Measurements from ENCODE around the gene GALNT2.

Gene GALNT2

DNA sequence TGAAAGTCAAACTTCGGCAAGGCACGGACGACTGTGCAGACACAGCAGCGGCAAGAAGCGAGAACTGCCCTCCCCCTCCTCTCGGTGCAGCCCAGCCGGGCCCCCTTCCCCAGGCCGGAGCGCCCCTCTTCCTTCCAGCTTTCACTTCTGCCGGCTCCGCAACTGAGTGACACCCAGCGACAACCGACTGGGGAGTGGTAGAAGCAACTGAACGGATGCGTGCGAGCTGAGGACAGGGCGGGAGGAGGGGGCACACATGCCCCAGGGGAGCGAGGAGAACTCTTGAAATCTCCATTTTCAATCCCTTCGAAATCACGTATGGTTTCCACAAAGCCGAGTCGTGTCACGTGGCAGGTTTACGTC lies 212.5 kb downstream of the GALNT2 start:
- Histone ChIP-seq H3K9ac (ENCODE audit: low read length) (no peak overlapping the region), H3K9me2 (replicated peaks; ENCODE audit: insufficient read depth, low read length) (no peaks in the 10 kb centered on the region), H3K79me2 (ENCODE audit: low read length) (no peaks in the 10 kb centered on the region), H3K36me3 (replicated peaks; ENCODE audit: insufficient read depth, low read length) (peaks cover 9% of the 10 kb centered on the region; the same call in 1 of the 2 replicates), H2AFZ (ENCODE audit: low read length) (no peak overlapping the region), H3K4me2 (ENCODE audit: low read depth, low read length) (no peak overlapping the region), H3K9me3 (replicated peaks; ENCODE audit: insufficient read depth, low read length) (no peaks in the 10 kb centered on the region), H3F3A (ENCODE audit: insufficient read depth, low read length) (no peaks in the 10 kb centered on the region), H4K20me1 (ENCODE audit: insufficient read depth, low read length) (no peaks in the 10 kb centered on the region), H3K4me1 (ENCODE audit: low read length) (no peaks in the 10 kb centered on the region), H3K4me3 (ENCODE audit: low read length) (no peak overlapping the region), H3K27me3 (replicated peaks; ENCODE audit: insufficient read depth, low read length) (no peaks in the 10 kb centered on the region), H3K27ac (ENCODE audit: low read length) (no peak overlapping the region)
- TF ChIP-seq, protein P1, sequence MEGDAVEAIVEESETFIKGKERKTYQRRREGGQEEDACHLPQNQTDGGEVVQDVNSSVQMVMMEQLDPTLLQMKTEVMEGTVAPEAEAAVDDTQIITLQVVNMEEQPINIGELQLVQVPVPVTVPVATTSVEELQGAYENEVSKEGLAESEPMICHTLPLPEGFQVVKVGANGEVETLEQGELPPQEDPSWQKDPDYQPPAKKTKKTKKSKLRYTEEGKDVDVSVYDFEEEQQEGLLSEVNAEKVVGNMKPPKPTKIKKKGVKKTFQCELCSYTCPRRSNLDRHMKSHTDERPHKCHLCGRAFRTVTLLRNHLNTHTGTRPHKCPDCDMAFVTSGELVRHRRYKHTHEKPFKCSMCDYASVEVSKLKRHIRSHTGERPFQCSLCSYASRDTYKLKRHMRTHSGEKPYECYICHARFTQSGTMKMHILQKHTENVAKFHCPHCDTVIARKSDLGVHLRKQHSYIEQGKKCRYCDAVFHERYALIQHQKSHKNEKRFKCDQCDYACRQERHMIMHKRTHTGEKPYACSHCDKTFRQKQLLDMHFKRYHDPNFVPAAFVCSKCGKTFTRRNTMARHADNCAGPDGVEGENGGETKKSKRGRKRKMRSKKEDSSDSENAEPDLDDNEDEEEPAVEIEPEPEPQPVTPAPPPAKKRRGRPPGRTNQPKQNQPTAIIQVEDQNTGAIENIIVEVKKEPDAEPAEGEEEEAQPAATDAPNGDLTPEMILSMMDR (IDR thresholded peaks at IDR 0.05; ENCODE audit: low read length) = no peak
- TF ChIP-seq EZH2phosphoT487 (IDR thresholded peaks at IDR 0.05; ENCODE audit: low read length) (no peak), EZH2 (optimal IDR thresholded peaks at IDR 0.05; ENCODE audit: low read depth, low read length) (no peak)
- no peak for DNase-seq

DNA sequence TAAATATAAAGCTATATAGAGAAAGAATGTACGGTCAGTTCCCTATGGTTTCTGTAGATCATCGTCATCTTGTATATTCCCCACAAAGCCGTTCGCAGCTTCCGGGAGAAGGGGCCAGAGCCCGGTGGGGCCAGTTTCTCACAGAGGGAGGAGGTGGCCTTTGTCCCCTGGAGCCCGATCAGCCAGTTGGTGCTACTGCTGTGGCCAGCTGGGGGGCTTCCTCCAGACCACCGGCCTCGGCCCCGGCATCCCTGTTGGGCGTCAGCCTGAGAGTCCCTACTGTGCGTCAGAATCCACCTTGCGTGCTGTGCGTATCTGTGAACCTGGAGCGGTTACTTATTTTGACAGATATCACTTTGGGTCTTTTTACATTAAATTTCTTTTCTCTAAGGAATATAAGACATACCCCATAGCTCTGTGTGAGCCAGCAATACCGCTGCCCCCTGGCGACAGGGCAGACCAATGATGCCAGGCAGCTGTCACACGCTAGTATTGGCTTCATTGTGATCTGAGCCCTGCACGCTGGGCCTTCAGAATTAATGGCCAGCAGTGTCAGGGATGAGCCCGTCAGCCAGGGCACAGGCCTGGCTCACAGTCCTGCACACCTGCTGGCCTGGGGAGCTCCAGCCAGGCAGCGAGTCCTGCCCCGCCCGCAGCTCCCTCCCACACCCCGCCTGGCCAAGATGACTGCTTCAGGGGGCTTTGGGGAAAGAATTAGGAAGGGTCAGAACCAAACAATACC lies 213.2 kb downstream of the GALNT2 start:
- no peak overlapping the region for H3K9ac ChIP-seq (ENCODE audit: low read length)
- no peaks in the 10 kb centered on the region for H3K27me3 ChIP-seq (replicated peaks; ENCODE audit: insufficient read depth, low read length)
- H3K79me2 ChIP-seq (ENCODE audit: low read length) = no peaks in the 10 kb centered on the region
- H3K4me3 ChIP-seq (ENCODE audit: low read length) = no peak overlapping the region
- peaks cover 4% of the 10 kb centered on the region; the same call in 1 of the 2 replicates for H3K36me3 ChIP-seq (replicated peaks; ENCODE audit: insufficient read depth, low read length)
- H4K20me1 ChIP-seq (ENCODE audit: insufficient read depth, low read length) = no peaks in the 10 kb centered on the region
- H3F3A ChIP-seq (ENCODE audit: insufficient read depth, low read length) = no peaks in the 10 kb centered on the region
- no peaks in the 10 kb centered on the region for H3K9me3 ChIP-seq (replicated peaks; ENCODE audit: insufficient read depth, low read length)
- no peaks in the 10 kb centered on the region for H3K9me2 ChIP-seq (replicated peaks; ENCODE audit: insufficient read depth, low read length)
- H3K4me1 ChIP-seq (ENCODE audit: low read length) = no peaks in the 10 kb centered on the region
- DNase-seq = no peak
- H3K27ac ChIP-seq (ENCODE audit: low read length) = no peak overlapping the region
- no peak for TF ChIP-seq EZH2phosphoT487 (IDR thresholded peaks at IDR 0.05; ENCODE audit: low read length)
- TF ChIP-seq, protein P1 (IDR thresholded peaks at IDR 0.05; ENCODE audit: low read length) = no peak
- TF ChIP-seq EZH2 (optimal IDR thresholded peaks at IDR 0.05; ENCODE audit: low read depth, low read length) = no peak
- H2AFZ ChIP-seq (ENCODE audit: low read length) = no peak overlapping the region
- H3K4me2 ChIP-seq (ENCODE audit: low read depth, low read length) = no peak overlapping the region

DNA sequence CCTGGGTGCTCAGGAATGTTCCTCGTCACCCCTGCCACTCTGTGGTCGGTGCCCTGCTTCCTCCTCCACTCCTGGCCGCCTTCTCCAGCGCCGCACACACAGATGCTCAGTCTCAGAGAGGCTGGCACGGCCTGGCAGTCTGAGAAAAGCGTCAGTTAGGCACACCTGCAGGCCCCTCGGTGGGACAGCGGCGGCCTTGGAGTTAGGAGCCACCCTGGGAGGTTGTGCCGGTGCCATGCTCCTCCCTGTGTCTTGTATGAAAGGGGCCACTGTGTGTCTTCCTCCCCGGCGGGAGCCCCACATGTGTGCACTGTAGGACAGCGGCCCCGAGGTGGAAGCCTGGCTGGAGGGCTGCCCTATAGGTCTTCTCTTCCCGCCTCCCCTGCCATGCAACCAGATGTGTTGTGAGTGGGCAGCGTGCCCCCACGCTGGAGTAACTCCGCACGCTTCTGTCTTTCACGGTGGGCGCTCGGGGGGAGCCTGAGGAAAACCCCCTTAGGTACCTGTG lies 213.9 kb downstream of the GALNT2 start:
- no peaks in the 10 kb centered on the region for H3K36me3 ChIP-seq (replicated peaks; ENCODE audit: insufficient read depth, low read length)
- no peak overlapping the region for H3K27ac ChIP-seq (ENCODE audit: low read length)

More for the DNA sequence above, 213.9 kb downstream of the GALNT2 start:
- Histone ChIP-seq H3K9me3 (replicated peaks; ENCODE audit: insufficient read depth, low read length) (no peaks in the 10 kb centered on the region), H3F3A (ENCODE audit: insufficient read depth, low read length) (no peaks in the 10 kb centered on the region), H4K20me1 (ENCODE audit: insufficient read depth, low read length) (no peaks in the 10 kb centered on the region), H3K4me2 (ENCODE audit: low read depth, low read length) (no peak overlapping the region), H3K4me3 (ENCODE audit: low read length) (no peak overlapping the region), H3K9me2 (replicated peaks; ENCODE audit: insufficient read depth, low read length) (no peaks in the 10 kb centered on the region), H3K79me2 (ENCODE audit: low read length) (no peaks in the 10 kb centered on the region), H3K9ac (ENCODE audit: low read length) (no peak overlapping the region), H2AFZ (ENCODE audit: low read length) (no peak overlapping the region), H3K27me3 (replicated peaks; ENCODE audit: insufficient read depth, low read length) (no peaks in the 10 kb centered on the region), H3K4me1 (ENCODE audit: low read length) (no peaks in the 10 kb centered on the region)
- DNase-seq = no peak
- TF ChIP-seq, protein P1 (IDR thresholded peaks at IDR 0.05; ENCODE audit: low read length) = no peak

All from MM.1S (cell line).